GOT3 (cell line): ENCODE results near the gene OLFML2A.
"Not testable (repeated sequence)": the region's sequence is repeated elsewhere in the genome, so short reads cannot be mapped to it uniquely, and the experiment has no call there.

ENCODE experiments used
- DNase-seq: peaks from one replicate; lab custom pipeline; 2025; ENCODE audit warnings: mixed read lengths; lab: John Stamatoyannopoulos, UW

OLFML2A gene

DNA sequence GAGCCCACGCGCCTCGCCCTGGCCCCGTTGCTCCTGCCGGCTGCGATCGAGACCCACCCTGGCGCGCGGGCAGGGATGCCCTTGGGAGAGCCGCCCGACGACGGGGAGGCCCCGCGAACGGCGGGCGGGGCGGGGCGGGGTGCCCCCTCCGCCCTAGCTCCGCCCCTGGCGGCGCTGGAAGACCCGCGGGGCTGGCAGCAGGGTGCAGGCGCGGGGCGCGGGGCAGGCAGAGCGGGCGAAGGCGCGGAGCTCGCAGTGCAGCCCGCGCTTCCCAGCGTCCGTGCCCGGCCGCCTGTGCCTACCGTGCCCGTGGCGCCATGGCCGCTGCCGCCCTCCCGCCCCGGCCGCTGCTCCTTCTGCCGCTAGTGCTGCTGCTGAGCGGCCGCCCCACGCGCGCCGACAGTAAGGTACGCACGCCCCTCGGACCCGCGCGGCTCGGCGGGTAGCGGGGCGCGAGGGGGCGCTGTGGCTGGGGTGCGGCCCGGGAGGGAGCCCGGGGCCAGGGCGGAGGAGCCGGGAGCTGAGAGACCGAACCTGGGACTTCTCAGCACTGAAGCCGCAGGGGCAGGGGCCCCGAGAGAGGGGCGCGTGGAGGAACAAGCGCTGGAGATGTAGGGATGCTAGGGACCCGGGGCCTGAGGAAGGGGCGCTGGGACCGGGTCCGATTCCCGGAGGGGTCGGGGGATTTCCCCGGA, at the start of gene OLFML2A:
Gene OLFML2A (plus strand): TSS at position 180 of the 695 bp plus-strand sequence. CDS start 138 bp downstream, at position 318.
- no peak for DNase-seq

DNA sequence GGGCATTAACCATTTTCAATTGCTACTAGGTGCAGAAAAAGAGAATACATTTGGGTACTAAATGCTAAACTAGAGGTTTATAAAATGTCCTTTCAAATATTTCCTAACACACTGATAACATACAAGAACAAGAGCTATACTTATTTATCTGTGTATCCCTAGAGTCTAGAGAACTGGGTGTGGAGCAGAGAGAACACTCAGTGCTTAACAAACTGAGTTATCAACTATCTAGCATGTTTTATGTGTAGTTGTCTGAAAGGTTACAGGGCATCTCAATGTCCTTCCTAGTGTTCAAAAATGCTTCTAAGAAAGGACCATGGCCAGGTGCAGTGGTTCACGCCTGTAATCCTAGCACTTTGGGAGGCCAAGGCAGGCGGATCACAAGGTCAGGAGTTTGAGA, 46.2 kb upstream of the OLFML2A start:
- no peak for DNase-seq

DNA sequence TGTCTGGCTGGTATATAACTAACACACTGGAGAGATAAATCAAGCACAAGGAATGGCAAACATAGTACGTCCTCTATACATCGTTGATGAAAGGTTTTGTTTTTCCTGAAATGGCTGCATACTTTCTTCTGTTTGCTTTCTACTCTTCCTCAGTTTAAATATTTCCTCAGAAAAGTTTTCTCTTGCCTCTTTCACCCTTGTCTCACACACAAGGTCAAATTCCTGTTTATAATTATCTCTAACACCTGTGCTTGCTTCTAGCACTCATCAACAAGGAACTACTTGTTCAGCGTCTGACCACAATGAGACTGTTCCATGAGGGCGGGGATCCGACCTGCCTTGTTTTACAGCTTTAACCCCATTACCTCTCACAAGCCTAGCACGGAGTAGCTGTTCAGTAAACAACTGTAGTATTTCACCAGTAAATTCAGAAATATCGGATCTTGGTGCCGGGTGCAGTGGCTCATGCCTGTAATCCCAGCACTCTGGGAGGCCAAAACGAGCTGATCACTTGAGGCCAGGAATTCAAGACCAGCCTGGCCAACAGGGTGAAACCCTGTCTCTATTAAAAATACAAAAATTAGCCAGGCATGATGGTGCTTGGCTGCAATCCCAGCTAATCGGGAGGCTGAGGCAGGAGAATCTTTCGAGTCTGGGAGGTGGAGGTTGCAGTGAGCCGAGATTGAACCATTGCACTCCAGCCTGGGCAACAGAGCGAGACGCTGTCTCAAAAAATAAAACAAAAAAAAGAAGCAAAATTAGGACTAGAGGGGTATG, 42.8 kb upstream of the OLFML2A start:
- no peak for DNase-seq

DNA sequence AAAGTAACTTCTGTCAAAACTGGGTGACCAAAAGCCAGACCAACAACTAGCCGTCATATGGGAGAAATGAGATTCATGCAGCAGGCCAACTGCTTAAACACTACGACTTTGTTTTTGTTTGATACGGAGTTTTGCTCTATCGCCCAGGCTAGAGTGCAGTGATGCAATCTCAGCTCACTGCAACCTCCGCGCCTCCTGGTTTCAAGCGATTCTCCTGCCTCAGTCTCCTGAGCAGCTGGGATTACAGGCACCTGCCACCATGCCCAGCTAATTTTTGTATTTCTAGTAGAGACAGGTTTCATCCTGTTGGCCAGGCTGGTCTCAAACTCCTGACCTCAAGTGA, 42.2 kb upstream of the OLFML2A start:
- DNase-seq = not testable (repeated sequence)

DNA sequence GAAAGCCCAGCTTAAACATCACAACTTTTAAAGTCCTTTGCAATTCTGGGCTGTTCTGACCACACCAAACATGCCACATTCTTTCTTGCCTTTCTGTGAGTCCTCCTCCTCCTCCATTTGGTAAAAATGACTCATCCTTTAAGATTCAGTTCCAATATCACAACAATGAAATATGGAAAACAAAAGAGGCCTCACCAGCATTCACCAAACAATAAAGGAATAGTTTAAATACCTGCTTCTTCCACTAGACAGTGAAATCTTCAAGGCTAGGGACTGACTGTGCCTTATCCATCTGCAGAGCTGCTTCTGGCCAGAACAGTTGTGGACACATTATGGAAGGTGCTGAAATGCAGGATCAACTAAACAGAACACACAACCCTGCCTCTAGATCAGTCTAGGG, 41.8 kb upstream of the OLFML2A start:
- no peak for DNase-seq

DNA sequence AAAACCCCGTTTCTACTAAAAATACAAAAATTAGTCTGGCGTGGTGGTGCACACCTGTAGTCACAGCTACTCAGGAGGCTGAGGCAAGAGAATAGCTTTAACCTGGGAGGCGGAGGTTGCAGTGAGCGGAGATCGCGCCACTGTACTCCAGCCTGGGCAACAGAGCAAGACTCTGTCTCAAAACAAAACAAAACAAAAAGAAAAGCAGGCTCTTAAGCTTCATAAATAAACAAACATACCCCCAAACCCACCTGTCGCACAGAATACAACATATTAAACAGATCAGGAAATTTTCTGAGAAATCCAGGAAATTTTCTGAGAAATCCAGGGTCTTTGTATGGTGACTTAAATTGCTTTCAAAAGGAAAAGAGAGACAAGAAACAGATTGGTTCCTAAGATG, 38.9 kb upstream of the OLFML2A start:
- not testable (repeated sequence) for DNase-seq

DNA sequence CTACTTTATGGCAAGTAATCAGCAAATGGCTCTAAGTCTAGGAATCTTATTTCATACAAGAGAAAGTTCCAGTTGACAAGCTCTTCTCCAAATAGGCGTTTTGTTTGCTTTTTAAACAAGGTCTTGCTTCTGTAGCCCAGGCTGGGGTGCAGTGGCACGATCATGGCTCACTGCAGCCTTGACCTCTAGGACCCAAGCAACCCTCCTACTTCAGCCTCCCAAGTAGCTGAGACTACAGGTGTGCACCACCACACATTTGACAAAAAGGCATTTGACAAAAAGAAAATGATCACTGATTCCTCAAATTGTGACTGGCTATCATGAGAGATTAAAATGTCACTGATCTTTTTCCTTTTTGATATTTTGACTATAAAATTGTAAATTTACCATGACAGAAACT, 37.6 kb upstream of the OLFML2A start:
- no peak for DNase-seq

DNA sequence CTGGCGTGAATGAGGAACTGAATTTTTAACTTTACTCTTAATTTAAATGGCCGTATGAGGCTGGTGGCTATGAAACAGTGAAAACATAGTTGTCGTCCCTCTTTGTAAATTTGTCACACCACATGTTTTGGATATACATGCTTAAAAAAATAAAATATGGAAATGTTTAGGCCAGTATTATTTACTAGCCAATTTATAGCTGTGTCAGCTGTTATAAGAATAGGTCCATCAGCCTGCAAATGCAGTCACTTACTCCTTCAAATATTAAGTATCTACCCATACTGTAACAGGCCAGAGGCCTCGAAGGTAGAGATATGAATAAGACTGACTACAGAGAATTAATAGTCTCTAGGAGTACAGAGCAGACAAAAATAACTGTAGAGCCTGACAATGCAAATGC, 35.8 kb upstream of the OLFML2A start:
- DNase-seq = no peak

DNA sequence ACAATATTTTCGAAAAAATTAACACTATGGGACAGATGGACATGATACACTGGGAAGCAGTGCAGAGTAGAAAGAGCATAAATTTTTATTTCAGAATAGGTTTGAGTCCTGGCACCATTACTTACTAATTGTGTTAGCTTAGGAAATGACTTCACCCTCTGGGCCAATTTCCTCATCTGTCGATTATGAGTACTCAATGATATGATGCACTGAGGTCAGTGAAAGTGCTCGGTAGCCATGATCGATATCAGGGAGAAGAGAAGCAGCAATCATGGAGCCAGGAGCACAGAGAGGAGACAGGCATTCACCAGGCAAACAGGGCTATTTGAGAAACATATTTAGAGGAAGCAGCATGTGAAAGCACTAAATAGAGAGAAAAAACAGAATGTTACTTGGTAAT, 35.3 kb upstream of the OLFML2A start:
- no peak for DNase-seq

DNA sequence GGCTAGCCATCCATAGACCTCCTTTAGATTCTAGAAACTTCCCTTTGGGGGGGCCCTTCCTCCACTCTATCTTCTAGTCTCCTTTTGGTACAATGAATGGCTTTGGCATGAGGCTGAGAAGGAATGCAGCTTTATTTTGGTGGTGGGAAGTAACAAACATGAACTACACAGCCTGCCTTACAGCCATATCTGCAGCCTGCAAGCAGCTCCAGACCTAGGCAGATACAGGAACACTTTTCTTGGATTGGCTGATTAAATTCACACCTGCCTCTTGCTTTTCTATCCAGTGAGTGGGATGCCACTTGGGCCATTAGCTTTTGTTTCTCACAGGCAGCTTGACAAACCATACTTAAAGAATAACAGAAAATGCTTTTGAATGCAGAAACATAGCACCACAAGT, 34.0 kb upstream of the OLFML2A start:
- no peak for DNase-seq

DNA sequence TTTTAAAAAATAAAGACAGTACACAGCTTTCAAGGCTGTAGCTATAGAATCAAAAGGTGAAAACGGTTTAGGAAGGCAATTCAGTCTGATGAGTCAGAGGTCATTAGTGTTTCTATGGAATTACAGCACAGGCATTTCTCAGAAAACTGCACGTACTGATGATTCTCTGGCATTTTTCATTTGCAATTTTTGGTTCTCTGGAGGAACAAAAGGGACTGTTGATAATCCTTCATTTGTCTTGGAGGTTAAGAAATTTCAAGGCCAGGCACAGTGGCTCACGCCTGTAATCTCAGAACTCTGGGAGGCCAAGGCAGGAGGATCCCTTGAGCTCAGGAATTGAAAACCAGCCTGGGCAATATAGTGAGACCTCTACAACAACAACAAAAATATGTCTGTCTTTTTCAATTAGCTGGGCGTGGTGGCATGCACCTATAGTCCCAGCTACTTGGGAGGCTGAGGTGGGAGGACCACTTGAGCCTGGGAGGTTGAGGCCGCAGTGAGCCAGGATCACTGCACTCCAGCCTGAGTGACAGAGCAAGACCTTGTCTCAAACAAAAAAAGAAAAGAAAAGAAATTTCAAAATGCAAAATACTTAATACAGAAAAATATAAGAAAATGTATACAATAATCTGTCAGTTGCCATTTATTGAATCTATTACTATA, 33.1 kb upstream of the OLFML2A start:
- DNase-seq = no peak

DNA sequence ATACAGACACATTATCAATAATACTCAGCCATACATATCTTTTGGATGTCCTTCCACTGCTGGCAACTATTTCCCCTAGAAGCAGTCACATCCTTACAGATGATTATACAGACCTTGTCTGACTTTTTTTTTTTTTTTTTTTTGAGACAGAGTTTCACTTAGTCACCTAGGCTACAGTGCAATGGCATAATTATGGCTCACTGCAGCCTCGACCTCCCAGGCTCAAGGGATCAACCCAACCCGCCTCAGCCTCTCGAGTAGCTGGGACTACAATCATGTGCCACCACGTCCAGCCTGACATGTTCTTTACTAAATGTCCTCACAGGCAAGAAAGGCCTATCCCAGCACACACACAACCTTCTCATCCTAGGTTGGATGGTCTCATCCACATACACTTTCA, 29.9 kb upstream of the OLFML2A start:
- no peak for DNase-seq

DNA sequence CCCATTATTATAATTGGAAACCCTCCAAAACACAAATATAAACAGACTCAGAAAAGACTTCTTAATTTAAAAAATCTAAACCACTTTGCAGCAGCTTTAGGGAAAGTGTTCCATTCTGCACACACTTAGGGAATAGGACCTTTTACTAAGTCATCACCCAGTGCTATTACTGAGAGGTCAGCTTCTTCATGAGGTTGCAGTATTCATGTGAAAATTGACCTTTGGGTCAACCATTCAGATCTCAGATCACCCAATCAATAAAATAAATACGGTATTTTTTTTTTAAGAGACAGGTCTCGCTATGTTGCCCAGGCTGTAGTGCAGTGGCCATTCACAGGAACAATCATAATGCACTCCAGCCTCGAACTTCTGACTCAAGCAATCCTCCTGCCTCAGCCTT, 27.6 kb upstream of the OLFML2A start:
- DNase-seq = no peak

DNA sequence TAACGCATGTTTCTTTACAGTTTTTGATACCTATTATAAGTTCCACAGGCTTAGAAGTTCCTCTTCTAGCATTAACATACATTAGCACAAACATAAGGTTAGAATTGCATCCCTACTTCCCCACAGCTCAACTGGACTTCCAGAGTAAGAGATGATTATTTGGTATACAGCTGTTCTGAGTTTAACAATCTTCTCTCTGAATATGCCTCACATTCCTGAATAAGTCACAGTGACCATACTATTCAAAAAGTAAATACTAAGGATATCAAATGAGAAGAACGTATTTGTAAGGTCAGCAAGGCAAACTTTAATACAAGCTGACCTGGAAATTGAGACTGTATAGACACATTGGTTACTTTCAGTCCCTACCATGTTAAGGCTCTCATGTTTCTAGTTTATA, 27.2 kb upstream of the OLFML2A start:
- DNase-seq = no peak

DNA sequence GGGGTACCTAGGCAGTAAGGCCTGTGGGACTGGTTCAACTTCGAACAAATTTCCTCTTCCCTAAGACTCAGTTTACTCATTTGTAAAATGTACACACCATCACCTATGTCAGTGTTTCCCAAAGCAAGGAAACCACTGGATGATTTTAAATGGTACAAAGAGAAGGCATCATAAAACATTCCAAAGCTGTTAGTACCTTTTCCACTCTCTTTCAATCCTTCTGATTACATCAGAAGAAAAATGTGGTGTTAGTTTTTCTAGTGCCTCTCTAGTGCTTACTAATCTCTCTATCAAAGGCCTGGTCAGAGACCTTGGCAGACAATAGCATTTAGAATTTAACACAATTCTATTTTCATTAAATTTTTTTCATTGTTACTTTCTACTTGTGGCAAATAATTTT, 24.0 kb upstream of the OLFML2A start:
- no peak for DNase-seq

DNA sequence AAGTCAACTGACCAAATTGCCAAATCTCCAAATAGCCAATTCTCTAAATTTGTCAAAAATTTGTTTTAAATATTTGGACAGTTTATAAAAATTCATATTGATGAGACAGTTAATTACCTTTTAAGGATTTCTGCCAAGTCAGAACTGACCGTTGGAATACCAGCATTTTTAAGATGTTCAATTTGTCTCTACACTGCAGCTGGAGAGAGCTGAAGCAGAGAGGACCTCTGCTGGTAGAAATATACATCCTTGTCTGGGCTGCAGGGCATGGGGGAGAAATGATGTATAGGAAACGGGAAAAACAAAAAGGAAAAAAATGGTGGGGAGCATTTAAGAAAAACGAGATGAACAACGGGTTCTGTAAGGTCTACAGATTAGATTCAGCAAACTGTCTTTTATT, 22.6 kb upstream of the OLFML2A start:
- no peak for DNase-seq

DNA sequence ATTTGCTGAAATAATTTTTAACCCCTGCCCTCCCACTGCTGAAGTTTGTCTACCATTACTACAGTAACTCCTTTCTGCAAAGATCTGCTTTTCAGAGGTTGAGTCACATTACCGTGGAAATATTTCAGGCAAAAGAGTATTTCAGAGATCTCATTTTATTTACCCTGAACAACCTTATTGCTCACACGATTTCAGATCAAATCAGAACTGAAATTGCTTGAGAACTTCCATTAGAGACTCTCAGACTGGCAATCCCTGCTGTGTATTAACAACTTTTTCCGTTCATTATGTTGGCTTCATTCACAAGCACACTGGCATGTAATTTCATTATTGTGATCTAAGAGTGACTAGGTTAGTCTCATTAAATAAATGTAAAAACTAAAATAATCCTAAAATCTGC, 21.9 kb upstream of the OLFML2A start:
- DNase-seq = no peak

DNA sequence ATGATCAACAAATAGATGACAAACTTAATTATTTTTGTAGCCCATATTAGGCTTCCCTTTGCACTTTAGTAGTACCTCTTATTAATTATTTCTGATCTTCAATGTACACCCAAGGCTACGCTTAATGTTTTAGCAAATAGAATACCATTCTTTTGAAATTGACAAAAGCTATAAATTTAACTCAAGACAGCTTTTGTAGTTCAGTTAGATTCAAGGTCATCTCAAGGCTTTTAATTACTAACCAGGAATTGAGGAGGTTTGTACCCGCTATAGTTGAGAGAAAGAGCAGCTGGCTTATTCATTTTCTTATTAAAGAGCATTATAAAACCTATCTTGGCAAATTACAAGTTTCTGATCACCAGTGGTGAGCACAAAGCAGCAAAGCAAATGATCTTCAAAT, 20.9 kb upstream of the OLFML2A start:
- DNase-seq = no peak

DNA sequence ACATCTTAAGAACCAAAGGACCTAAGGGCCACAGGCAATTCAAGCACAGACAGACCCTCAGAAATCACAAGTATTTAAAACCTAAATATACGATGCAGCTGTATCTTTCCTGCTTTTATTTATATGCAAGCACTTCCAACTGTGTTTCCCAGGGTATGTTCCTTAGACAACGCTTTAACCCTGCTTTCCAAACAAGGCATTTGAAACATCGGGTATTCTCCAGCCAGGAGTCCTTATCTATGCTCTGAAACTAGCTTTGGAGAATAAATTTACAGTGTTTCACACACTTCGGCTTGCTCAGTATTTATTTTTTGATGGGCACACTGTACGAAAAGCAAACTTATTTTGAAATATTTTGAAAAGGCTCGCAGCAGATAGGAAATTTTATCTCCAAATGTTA, 19.3 kb upstream of the OLFML2A start:
- DNase-seq = no peak

DNA sequence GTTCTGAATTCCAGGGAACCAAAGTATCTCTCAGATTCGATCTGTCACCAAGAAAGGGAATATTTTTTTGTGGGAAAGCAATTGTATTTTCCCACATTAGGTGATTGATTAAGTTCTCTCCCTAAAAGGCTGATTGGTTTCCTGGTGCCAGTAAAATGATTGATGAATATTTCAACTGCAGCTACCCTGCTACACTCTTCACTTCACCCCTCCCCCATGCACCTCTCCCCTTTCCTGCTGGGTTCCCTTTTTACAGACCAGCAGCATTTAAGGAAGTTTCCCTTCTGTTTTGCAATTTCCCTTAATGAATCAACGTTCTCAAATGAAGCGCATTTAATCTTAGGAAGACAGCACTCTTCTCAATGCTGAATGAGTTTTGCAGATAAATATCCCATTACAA, 18.9 kb upstream of the OLFML2A start:
- no peak for DNase-seq

DNA sequence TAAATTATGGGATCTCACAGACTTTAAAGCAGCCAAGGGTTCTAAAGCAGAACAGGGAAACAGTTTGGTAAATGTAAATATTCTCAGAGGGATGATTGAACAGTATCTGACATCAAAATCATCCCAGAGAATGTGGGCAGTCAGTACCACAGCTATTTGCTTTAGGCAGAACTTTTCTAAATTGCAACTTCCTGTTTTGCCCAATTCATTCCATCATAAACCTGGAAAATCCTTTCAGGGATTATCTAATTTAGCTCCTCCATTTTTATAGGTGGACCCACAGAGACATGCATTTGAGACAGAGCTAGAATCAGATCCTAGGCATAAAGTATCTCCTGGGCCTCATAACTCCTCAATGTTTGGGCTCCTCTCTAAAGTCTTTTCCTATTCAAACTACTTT, 18.2 kb upstream of the OLFML2A start:
- no peak for DNase-seq

DNA sequence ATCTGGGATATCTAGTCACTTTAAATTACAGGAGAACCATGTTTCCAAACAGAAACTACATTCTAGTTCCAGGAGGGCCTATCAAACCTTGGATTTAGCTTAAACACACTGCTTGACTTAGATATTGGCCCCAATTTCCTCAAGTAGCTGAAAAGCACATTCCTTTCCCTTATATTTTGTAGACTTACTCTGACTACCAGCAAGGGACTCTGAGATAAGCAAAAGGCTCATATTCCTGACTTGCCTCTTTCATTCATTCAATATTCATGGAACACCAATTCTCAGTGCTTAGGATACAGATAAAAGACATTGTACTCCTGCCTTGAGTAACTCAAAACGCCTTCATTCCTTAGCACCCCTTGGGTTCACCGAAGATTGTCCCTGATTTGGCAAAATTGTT, 17.6 kb upstream of the OLFML2A start:
- DNase-seq = no peak

DNA sequence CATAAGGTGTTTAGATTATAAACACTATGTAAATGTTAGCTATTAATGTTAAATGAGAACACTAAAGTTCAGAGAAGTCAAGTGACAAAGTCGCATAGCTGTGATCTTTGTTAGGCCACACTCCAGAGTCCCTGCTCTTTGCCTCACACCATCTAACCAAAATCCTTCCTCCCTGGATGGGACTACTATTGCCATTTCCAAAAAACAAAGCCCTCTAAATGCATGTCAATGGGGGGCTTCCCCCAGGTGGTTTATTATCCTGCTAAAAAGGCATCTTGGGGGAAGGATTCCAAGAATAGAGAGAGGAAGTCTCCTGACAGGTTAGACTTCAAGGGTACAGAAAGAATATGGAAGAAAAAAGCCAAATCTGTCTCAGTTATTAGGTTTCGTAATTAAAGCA, 16.2 kb upstream of the OLFML2A start:
- DNase-seq = no peak
